ENCODE data around the gene GDPD5.

GDPD5 gene

GRCh38 chr11:75533896-75534258, 8.1 kb upstream of the GDPD5 start:
- peaks cover 34 to 46% of the 10 kb centered on the region in 2 donors for H3K4me1 Mint-ChIP-seq
- H3K9me3 Mint-ChIP-seq: no peaks in the 10 kb centered on the region
- peaks cover 19 to 24% of the 10 kb centered on the region in 2 donors for H3K27me3 Mint-ChIP-seq
- no peak overlapping the region for H3K4me3 Mint-ChIP-seq
- ATAC-seq (replicated peaks) (no peak), DNase-seq (no peak)
- H3K27ac Mint-ChIP-seq: no peak overlapping the region
- H3K36me3 Mint-ChIP-seq: no peaks in the 10 kb centered on the region

DNA sequence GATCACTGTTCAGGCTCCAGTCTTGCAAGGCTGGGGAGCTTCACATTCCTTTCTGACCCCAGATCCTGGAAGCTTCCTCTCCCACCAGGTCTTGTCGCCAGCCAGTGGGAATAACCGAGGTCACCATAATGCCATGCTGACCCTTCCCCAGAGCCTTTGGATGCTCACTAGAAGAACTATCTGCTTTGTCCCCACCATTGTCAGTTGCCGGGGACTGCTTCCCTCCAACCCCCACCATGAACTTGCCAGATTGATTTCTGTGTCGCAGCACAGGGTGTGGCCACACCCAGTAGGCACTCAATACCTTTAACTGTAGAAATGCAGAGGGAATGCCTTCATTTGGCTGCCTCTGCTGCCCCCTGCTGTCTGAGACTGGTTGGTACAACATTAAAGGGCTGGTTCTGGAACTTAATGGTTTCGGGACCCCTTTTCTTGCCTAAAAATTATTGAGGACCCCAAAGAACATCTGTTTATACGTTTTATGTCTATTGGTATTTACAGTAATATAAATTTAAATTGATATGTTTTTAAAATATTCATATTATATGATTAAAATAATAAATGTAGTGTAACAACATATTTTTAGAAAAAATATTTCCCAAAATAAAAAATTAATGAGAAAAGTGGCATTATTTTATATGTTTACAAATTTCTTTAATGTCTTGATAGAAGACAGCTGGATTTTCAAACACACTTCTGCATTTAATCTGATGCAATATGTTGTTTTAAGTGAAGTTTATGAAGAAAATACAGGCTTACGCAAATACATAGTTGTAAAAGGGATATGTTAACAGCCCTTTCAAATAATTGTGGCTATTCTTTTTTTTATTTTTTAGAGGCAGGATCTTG, 6.7 kb upstream of the GDPD5 start:
- Mint-ChIP-seq H3K4me1 (peaks cover 28 to 48% of the 10 kb centered on the region in 2 donors), H3K4me3 (no peak overlapping the region)

DNA sequence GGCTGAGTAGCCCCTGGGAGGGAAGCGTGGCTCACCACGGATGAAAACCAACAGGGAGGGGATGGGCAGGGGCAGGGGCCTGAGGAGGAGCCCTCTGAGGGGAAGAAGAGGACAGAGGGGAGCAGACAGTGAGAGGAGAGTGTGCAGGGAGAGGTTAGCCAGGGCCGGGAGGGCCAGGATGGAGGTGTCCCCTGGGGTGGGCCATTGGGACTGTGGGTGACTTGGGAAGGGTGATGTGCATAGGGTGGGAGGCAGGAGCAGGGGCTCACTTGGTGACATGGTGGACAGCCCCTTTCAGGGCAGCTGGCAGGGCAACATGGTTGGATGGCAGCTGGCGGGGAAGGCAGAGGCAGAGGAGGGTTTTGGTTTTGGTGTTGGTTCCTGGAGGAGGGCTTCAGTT, 5.6 kb upstream of the GDPD5 start:
- H3K36me3 Mint-ChIP-seq: no peaks in the 10 kb centered on the region
- peaks cover 23 to 43% of the 10 kb centered on the region in 2 donors for H3K4me1 Mint-ChIP-seq
- no peak overlapping the region for H3K27ac Mint-ChIP-seq
- no peak for ATAC-seq (replicated peaks)
- no peak for DNase-seq
- no peaks in the 10 kb centered on the region for H3K9me3 Mint-ChIP-seq
- no peak overlapping the region for H3K4me3 Mint-ChIP-seq
- H3K27me3 Mint-ChIP-seq: peaks cover 12 to 21% of the 10 kb centered on the region in 2 donors

More for the DNA sequence above, 6.7 kb upstream of the GDPD5 start:
- DNase-seq (peak; percentile 61), ATAC-seq (replicated peaks) (peak; percentile 49 to 55)
- no peak overlapping the region for H3K27ac Mint-ChIP-seq
- H3K36me3 Mint-ChIP-seq: no peaks in the 10 kb centered on the region
- H3K27me3 Mint-ChIP-seq: peaks cover 14 to 21% of the 10 kb centered on the region in 2 donors
- H3K9me3 Mint-ChIP-seq: no peaks in the 10 kb centered on the region

- Mint-ChIP-seq H3K4me3 (no peak overlapping the region), H3K36me3 (no peaks in the 10 kb centered on the region), H3K27ac (no peak overlapping the region), H3K9me3 (no peaks in the 10 kb centered on the region), H3K27me3 (peaks cover 10 to 21% of the 10 kb centered on the region in 2 donors), H3K4me1 (peaks cover 22 to 41% of the 10 kb centered on the region in 2 donors)
- ATAC-seq (replicated peaks) (no peak), DNase-seq (no peak)
Measured at GRCh38 chr11:75530577-75530976, 4.8 kb upstream of the GDPD5 start.

GRCh38 chr11:75527938-75528735, 2.4 kb upstream of the GDPD5 start:
- no peaks in the 10 kb centered on the region for H3K9me3 Mint-ChIP-seq
- DNase-seq: no peak
- no peak overlapping the region for H3K4me3 Mint-ChIP-seq
- no peak overlapping the region for H3K27ac Mint-ChIP-seq
- H3K4me1 Mint-ChIP-seq: peaks cover 36 to 55% of the 10 kb centered on the region in 2 donors
- ATAC-seq (replicated peaks): no peak
- peaks cover 19 to 37% of the 10 kb centered on the region in 2 donors for H3K27me3 Mint-ChIP-seq
- H3K36me3 Mint-ChIP-seq: no peaks in the 10 kb centered on the region

GRCh38 chr11:75527130-75527529, 1.4 kb upstream of the GDPD5 start:
- H3K9me3 Mint-ChIP-seq: no peaks in the 10 kb centered on the region
- no peak overlapping the region for H3K27ac Mint-ChIP-seq
- H3K36me3 Mint-ChIP-seq: no peaks in the 10 kb centered on the region
- H3K4me1 Mint-ChIP-seq: peaks cover 34 to 52% of the 10 kb centered on the region in 2 donors
- ATAC-seq (replicated peaks): no peak
- DNase-seq: no peak
- peak overlapping the region; percentile 79 to 88 for H3K4me3 Mint-ChIP-seq
- H3K27me3 Mint-ChIP-seq: peaks cover 19 to 44% of the 10 kb centered on the region in 2 donors

DNA sequence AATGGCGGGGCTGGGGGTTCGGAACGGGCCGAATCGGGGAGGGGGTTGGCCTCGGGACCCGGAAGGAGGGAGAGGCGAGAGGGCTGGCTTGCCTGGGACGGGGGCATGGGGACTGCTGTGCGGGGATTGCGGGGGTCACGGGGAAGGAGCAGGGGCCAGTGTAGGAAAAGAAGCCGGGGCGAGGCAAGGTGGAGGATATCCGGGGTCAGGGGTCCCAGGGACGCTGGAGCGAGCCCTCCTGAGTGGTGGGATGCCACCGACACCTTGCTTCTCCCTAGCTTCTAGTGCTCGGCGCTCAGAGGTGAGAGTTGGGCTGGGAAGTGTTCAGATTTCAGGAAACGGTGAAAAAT, 426 bp upstream of the GDPD5 start:
- H3K27ac Mint-ChIP-seq: peak overlapping the region; percentile 87

GRCh38 chr11:75524665-75525432, 892 bp downstream of the GDPD5 start:
- H3K4me1 Mint-ChIP-seq: peaks cover 27 to 45% of the 10 kb centered on the region in 2 donors
- H3K27ac Mint-ChIP-seq: no peak overlapping the region
- H3K36me3 Mint-ChIP-seq: no peaks in the 10 kb centered on the region
- no peaks in the 10 kb centered on the region for H3K9me3 Mint-ChIP-seq
- DNase-seq (no peak), ATAC-seq (replicated peaks) (peak in 1 of 2 donors; percentile 8)
- H3K27me3 Mint-ChIP-seq: peaks cover 9 to 40% of the 10 kb centered on the region in 2 donors
- H3K4me3 Mint-ChIP-seq: peak overlapping the region; percentile 70 to 79

More for the DNA sequence above, 426 bp upstream of the GDPD5 start:
- Mint-ChIP-seq H3K9me3 (no peaks in the 10 kb centered on the region), H3K4me3 (peak overlapping the region; percentile 79 to 88), H3K27me3 (peaks cover 19 to 42% of the 10 kb centered on the region in 2 donors), H3K36me3 (no peaks in the 10 kb centered on the region), H3K4me1 (peaks cover 33 to 45% of the 10 kb centered on the region in 2 donors)
- ATAC-seq (replicated peaks): no peak
- DNase-seq: no peak

- Mint-ChIP-seq H3K27me3 (peaks cover 9 to 35% of the 10 kb centered on the region in 2 donors), H3K4me3 (peak overlapping the region; percentile 70 to 79), H3K27ac (peak overlapping the region; percentile 74), H3K4me1 (peaks cover 29 to 44% of the 10 kb centered on the region in 2 donors), H3K9me3 (no peaks in the 10 kb centered on the region), H3K36me3 (no peaks in the 10 kb centered on the region)
- DNase-seq: no peak
- ATAC-seq (replicated peaks): peak in 1 of 2 donors; percentile 12
Measured at GRCh38 chr11:75523811-75524664, 1.7 kb downstream of the GDPD5 start.

GRCh38 chr11:75523189-75523588, 2.6 kb downstream of the GDPD5 start:
- peaks cover 9 to 33% of the 10 kb centered on the region in 2 donors for H3K27me3 Mint-ChIP-seq
- ATAC-seq (replicated peaks): peak; percentile 6 to 19
- peak overlapping the region; percentile 74 for H3K27ac Mint-ChIP-seq
- DNase-seq: no peak
- no peak overlapping the region for H3K4me3 Mint-ChIP-seq
- H3K36me3 Mint-ChIP-seq: no peaks in the 10 kb centered on the region
- H3K9me3 Mint-ChIP-seq: no peaks in the 10 kb centered on the region
- peaks cover 28 to 43% of the 10 kb centered on the region in 2 donors for H3K4me1 Mint-ChIP-seq

DNA sequence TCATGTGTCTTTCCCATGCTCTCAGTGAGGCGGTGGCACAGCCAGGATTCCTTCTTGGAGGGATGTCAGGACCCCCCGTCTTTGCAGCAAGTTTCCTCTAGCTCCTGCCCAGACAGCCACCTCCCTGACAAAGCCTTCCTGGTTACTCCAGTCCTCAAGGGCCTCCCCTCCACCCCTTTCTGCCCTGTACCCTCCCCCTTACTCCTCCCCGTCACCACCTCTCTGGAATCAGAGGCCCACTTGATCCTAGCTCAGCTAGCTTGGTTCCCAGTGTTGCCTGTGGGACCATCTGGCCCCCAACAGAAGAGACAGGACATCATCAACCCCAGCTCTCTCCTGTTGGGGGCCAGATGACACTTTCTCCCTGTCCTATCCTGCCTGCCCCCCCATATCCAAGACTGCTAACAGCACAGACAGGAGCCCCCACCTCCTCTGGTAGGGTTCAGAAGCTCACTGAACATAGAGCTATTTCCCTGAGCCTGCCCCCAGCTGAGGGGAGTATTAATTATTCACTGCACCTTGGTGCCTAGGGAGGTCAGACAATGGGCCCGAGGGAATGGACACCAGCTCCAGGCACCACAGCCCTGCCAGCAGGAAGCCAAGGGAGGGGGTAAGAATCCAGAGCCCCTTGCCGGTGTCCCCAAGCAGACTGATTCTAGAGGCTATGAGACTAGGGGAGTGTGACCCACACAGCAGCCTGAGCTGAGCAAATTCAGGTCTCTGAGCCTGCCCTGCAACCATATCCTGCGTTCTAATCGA, 3.3 kb downstream of the GDPD5 start:
- ATAC-seq (replicated peaks) (no peak), DNase-seq (no peak)
- H3K9me3 Mint-ChIP-seq: no peaks in the 10 kb centered on the region
- peaks cover 28 to 39% of the 10 kb centered on the region in 2 donors for H3K4me1 Mint-ChIP-seq
- H3K27me3 Mint-ChIP-seq: peaks cover 9 to 33% of the 10 kb centered on the region in 2 donors
- H3K36me3 Mint-ChIP-seq: no peaks in the 10 kb centered on the region
- H3K27ac Mint-ChIP-seq: no peak overlapping the region
- no peak overlapping the region for H3K4me3 Mint-ChIP-seq

GRCh38 chr11:75520688-75521087, 5.1 kb downstream of the GDPD5 start:
- no peak for ATAC-seq (replicated peaks)
- no peak for DNase-seq
- Mint-ChIP-seq H3K27ac (peak overlapping the region; percentile 7), H3K27me3 (peaks cover 9 to 33% of the 10 kb centered on the region in 2 donors), H3K9me3 (peaks cover 0 to 5% of the 10 kb centered on the region in 2 donors), H3K36me3 (peaks cover 0 to 2% of the 10 kb centered on the region in 2 donors), H3K4me1 (peaks cover 31 to 46% of the 10 kb centered on the region in 2 donors), H3K4me3 (no peak overlapping the region)
